K562 (cell line): Measurements from ENCODE around the gene SMIM36. TPM values are rescaled to one million over a fixed set of nuclear protein-coding genes. Genes with fewer than 3 reads are reported as not detected.
A peak's percentile ranks its signal among the peaks of the same experiment; 100 is the strongest.

Source experiments
- ATAC-seq: fragments of 200-7000 bp; cut with Tn5 transposase; 3 replicates; pipeline ENCODE4 v1.9.1; 2020; ENCODE audit warnings: moderate library complexity
- BruUV-seq: library from RNA; stranded (reverse); fragments of 400-500 nt; replicated peaks from 2 replicates; lab custom pipeline; 2021; lab: Mats Ljungman, UMichigan
- CTCF ChIA-PET: fragments of 300-600 bp; formaldehyde crosslinking; extraction: SDS; loops from one replicate; lab custom pipeline; 2021; ENCODE audit warnings: low intra/inter-chr PET ratio; lab: Yijun Ruan, JAX
- POLR2A ChIA-PET: fragments of 300-600, 350-650 bp; sonication (Branson Sonifier 250); formaldehyde crosslinking; extraction: SDS; loops from one replicate; lab custom pipeline; 2021; ENCODE audit warnings: antibody characterized with exemption, inconsistent platforms; lab: Yijun Ruan, JAX
- DNase-seq, 4 experiments: peaks; one replicate each; pipeline versions ENCODE4 v3.0.0 to v3.0.0-alpha.2; 2011 to 2018; ENCODE audit warnings: low spot score in 3 of 4, mixed read lengths in 3 of 4; ENCODE audit errors: extremely low read depth in 1 of 4
- FAIRE-seq: peaks from 2 replicates; lab custom pipeline; 2011; peaks lifted over from hg19 to GRCh38; lab: Jason Lieb, UNC
- H2AFZ ChIP-seq: 2 replicates; pipeline ENCODE4 v1.6.0; 2011; ENCODE audit warnings: low read depth, low read length, control low read depth, inconsistent platforms
- H3K27ac ChIP-seq: fragments of 200-600 bp; 3 replicates; pipeline ENCODE4 v1.8.0; 2011; ENCODE audit warnings: low read depth, mild to moderate bottlenecking, control low read depth, inconsistent platforms, low read length, moderate library complexity, mixed read lengths; ENCODE audit errors: extremely low read depth
- H3K27me3 ChIP-seq, 2 experiments: fragments of 300-600 bp in 1 of 2; 2 replicates in 1 of 2; 3 replicates in 1 of 2; pipeline versions ENCODE4 v1.6.0 to v1.8.0; 2011; ENCODE audit warnings: inconsistent platforms in 2 of 2, low read length in 2 of 2, mild to moderate bottlenecking in 1 of 2, mixed read lengths in 1 of 2, moderate library complexity in 1 of 2; ENCODE audit not compliant: control insufficient read depth in 2 of 2, insufficient read depth in 2 of 2
- H3K36me3 ChIP-seq: fragments of 300-600 bp; 3 replicates; pipeline ENCODE4 v1.8.0; 2011; ENCODE audit warnings: mild to moderate bottlenecking, low read length, inconsistent platforms; ENCODE audit not compliant: control insufficient read depth, insufficient read depth
- H3K4me1 ChIP-seq, 2 experiments: fragments of 200-600 bp in 1 of 2; replicated peaks in 1 of 2; 2 replicates in 1 of 2; 3 replicates in 1 of 2; pipeline versions ENCODE4 v1.5.1 to v1.8.0; 2011; ENCODE audit warnings: inconsistent platforms in 2 of 2, low read length in 2 of 2, mild to moderate bottlenecking in 1 of 2, mixed read lengths in 1 of 2, moderate library complexity in 1 of 2; ENCODE audit not compliant: control insufficient read depth in 2 of 2, insufficient read depth in 2 of 2
- H3K4me2 ChIP-seq: 2 replicates; pipeline ENCODE4 v1.6.1; 2011; ENCODE audit warnings: low read length, control low read depth, inconsistent platforms, mixed read lengths; ENCODE audit not compliant: insufficient read depth
- H3K4me3 ChIP-seq: fragments of 200-600 bp; sonication (generic), shearing (Covaris generic); 2 replicates; pipeline ENCODE4 v1.5.1; 2016; ENCODE audit warnings: control low read depth, inconsistent platforms
- H3K79me2 ChIP-seq: fragments of 200-600 bp; 3 replicates; pipeline ENCODE4 v1.8.0; 2011; ENCODE audit warnings: low read length, inconsistent platforms; ENCODE audit not compliant: control insufficient read depth, insufficient read depth
- H3K9ac ChIP-seq, 2 experiments: 2 replicates each; pipeline versions ENCODE4 v1.6.0 to v1.6.1; 2011; ENCODE audit warnings: low read depth in 2 of 2, low read length in 2 of 2, control low read depth in 1 of 2, inconsistent platforms in 1 of 2, mild to moderate bottlenecking in 1 of 2, mixed read lengths in 1 of 2; ENCODE audit not compliant: insufficient read depth in 1 of 2
- H3K9me1 ChIP-seq: one replicate; pipeline ENCODE4 v1.6.0; 2011; ENCODE audit warnings: inconsistent platforms, mild to moderate bottlenecking, low read length, moderate library complexity; ENCODE audit not compliant: control insufficient read depth, insufficient read depth
- H3K9me3 ChIP-seq: replicated peaks from 2 replicates; pipeline ENCODE4 v1.5.1; 2011; ENCODE audit warnings: low read depth, low read length, inconsistent platforms; ENCODE audit not compliant: control insufficient read depth, insufficient read depth
- H4K20me1 ChIP-seq: replicated peaks from 2 replicates; pipeline ENCODE4 v1.6.1; 2011; ENCODE audit warnings: low read length, inconsistent platforms, mixed read lengths; ENCODE audit not compliant: control insufficient read depth, insufficient read depth
- CAMTA2 ChIP-seq: fragments of 250-450 bp; sonication (Bioruptor Pico); conservative IDR thresholded peaks from 2 replicates; pipeline ENCODE4 v1.5.1; 2022
- CEBPG ChIP-seq, 3 experiments: fragments of 200-800 bp in 1 of 3; sonication (Bioruptor generic) in 1 of 3; sonication (generic) in 1 of 3; formaldehyde crosslinking in 1 of 3; IDR thresholded peaks in 2 of 3; conservative IDR thresholded peaks in 1 of 3; 2 replicates each; pipeline versions ENCODE4 v1.6.1 to v1.8.0; 2016 to 2022; ENCODE audit warnings: missing compliant biosample characterization in 2 of 3, missing genetic modification characterization in 2 of 3, mild to moderate bottlenecking in 1 of 3, missing genetic modification reagents in 1 of 3
- DIDO1 ChIP-seq: fragments of 450-650 bp; IDR thresholded peaks from 2 replicates; pipeline ENCODE4 v1.6.1; 2016; ENCODE audit warnings: low read depth, missing biosample characterization, missing genetic modification characterization
- HNRNPH1 ChIP-seq: fragments of 200-400 bp; formaldehyde crosslinking; optimal IDR thresholded peaks from 2 replicates; pipeline ENCODE3; 2017; ENCODE audit warnings: low read depth, mild to moderate bottlenecking, low read length, moderate library complexity
- NONO ChIP-seq, 2 experiments: fragments of 200-400 bp in 1 of 2; fragments of 450-650 bp in 1 of 2; formaldehyde crosslinking in 1 of 2; IDR thresholded peaks; 2 replicates each; pipeline ENCODE4 v1.6.1; 2017; ENCODE audit warnings: low read depth in 2 of 2, mild to moderate bottlenecking in 2 of 2, moderate library complexity in 2 of 2, low read length in 1 of 2
- STAG1 ChIP-seq: sonication (generic); formaldehyde crosslinking; IDR thresholded peaks from 2 replicates; pipeline ENCODE4 v1.5.0; 2020; ENCODE audit warnings: missing genetic modification reagents, borderline replicate concordance
- TCF7L2 ChIP-seq: fragments of 150-350 bp; IDR thresholded peaks from 2 replicates; pipeline ENCODE4 v1.6.1; 2016; ENCODE audit warnings: low read depth, mild to moderate bottlenecking, low read length, moderate library complexity
- WGBS: fragments of 100-300 bp; shearing (Covaris generic); methylation state at CpG from one replicate; pipeline ENCODE4 v1.1.6; 2016; ENCODE audit warnings: low coverage, mixed read lengths; ENCODE audit not compliant: insufficient coverage; ENCODE audit errors: missing lambda C conversion rate; 5-methylcytosine and 5-hydroxymethylcytosine counted together
- in situ Hi-C: fragments of 300-500 bp; cut with MboI; formaldehyde crosslinking; loops from 4 replicates; pipeline ENCODE4 v1.15.0; 2018; ENCODE audit warnings: inconsistent platforms, mixed read lengths
- intact Hi-C: fragments of 100-400 bp; cut with micrococcal nuclease; formaldehyde crosslinking; loops from 2 replicates; pipeline ENCODE4 v1.14.2; 2022
- polyA plus RNA-seq, 8 experiments: library from polyadenylated mRNA; depleted of rRNA in 4 of 8; stranded (reverse) in 5 of 8; unstranded in 3 of 8; fragments of >200 nt; fragmentation: Nextera tagmentation in 2 of 8; fragmentation: Illumina TruSeq in 1 of 8; extraction: Ambion mirVana in 2 of 8; extraction: Trizol in 1 of 8; gene quantifications; 2 replicates each; pipeline versions ENCODE4 v1.2.1 to v1.2.3, GENCODE V29; 2011 to 2014; ENCODE audit warnings: inconsistent platforms in 1 of 8, missing spikeins in 1 of 8
- total RNA-seq, 7 experiments: library from RNA; depleted of rRNA in 6 of 7; stranded (reverse); fragments of >200 nt in 6 of 7; fragmentation: Illumina TruSeq in 2 of 7; extraction: Trizol in 2 of 7; gene quantifications; 2 replicates each; pipeline versions ENCODE4 v1.2.1 to v1.2.3, GENCODE V29; 2011 to 2021; ENCODE audit warnings: low replicate concordance in 1 of 7

Gene SMIM36
- total and polyA plus RNA-seq, 9 of the 15 experiments (the other 6 are each of a cell fraction or from before 2014, with no cell fraction given) = not detected

GRCh38 chr17:55462234-55462633, 49.0 kb downstream of the SMIM36 start:
- H3K27ac ChIP-seq = no peak overlapping the region
- ChIA-PET CTCF (no interaction called here), POLR2A (interaction anchor here (0.6 kb wide), 1 partner anchor 11 kb away, joined by 4 read pairs; no protein-coding TSS in a partner anchor)
- FAIRE-seq = peak; percentile 23
- H3K9ac ChIP-seq = no peak overlapping the region
- H3K36me3 ChIP-seq = no peaks in the 10 kb centered on the region
- WGBS = 33% methylated on average over 1 of the region's 1 CpG
- H3K4me1 ChIP-seq = peaks cover 0 to 5% of the 10 kb centered on the region in 2 experiments; a peak in 2 of 5 replicates
- no peak for ATAC-seq
- H3K4me2 ChIP-seq = no peak overlapping the region
- TF ChIP-seq DIDO1 (tag) (no peak), CAMTA2 (no peak), CEBPG (CRISPR knock-in tag; IDR thresholded peaks at IDR 0.05) (no peak), CEBPG (tag; conservative IDR thresholded peaks at IDR 0.05 in 1 of 2, IDR thresholded peaks at IDR 0.05 in 1 of 2) (no peak), TCF7L2 (no peak), HNRNPH1 (no peak), STAG1 (CRISPR knock-in tag) (no peak), NONO (IDR thresholded peaks at IDR 0.05; ENCODE audit: low read depth in 2 of 2, low read length in 1 of 2) (no peak)
- BruUV-seq = no TSS peak
- intact Hi-C loops = no loop called here
- no peaks in the 10 kb centered on the region for H3K9me1 ChIP-seq
- no peaks in the 10 kb centered on the region for H4K20me1 ChIP-seq
- H3K79me2 ChIP-seq = no peaks in the 10 kb centered on the region
- no peak overlapping the region for H3K4me3 ChIP-seq
- no peak overlapping the region for H2AFZ ChIP-seq
- no peak for DNase-seq
- H3K27me3 ChIP-seq = no peaks in the 10 kb centered on the region
- H3K9me3 ChIP-seq = no peaks in the 10 kb centered on the region
- in situ Hi-C loops = no loop called here
